Measurements from ENCODE around the gene ALDH6A1. TPM values are rescaled to one million over a fixed set of nuclear protein-coding genes. Genes with fewer than 3 reads are reported as not detected.

Gene ALDH6A1
- total RNA-seq, 1 donor from 2014 or later: 17.1 TPM

DNA sequence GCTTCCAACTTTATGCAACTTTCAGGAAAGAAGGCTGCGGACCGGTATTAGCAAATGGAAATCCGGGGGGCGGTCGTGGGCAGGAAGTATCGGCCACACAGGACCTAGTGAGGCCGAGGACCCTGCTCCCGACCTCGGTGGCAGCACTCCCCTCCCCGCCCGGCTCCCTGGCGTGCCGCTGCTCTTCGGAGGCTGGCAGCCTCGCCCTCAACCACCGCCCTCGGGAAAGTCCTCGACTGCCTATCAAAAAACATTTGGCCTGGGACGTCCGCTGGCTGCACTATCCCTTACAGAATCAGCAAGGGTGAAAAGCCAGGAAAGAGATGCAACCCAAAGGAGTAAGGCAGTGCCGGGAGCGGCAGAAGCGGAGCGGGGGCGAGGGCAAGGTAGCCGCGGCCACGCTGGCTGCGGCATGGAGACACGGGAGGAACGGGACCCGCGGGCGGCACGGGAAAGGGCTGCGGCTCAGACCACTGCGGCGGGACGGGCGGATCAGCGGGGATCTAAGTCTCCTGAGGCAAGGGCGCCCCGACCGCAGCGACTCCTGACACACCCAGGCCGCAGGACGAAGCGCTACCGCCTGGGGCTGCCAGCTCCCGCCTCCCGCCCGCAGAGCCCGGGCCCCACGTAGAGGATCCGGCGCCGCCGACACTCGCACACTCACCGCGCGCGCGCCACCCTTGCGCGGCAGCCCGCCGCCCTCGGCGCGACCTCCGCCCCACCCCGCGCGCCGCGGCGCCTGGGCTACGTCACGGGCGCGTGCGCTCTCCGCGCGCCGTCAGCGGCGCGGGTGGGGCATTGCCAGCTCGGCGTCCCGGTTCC lies 65.5 kb downstream of the ALDH6A1 start, which contains the start of the genes BBOF1 and ENTPD5:
BBOF1 (plus strand) TSS at position 764 of the 822 bp plus-strand sequence. CDS start 130 bp downstream, outside the sequence.
ENTPD5 (minus strand) TSS at position 703 of the 822 bp plus-strand sequence. CDS start 31,186 bp downstream, outside the sequence.
- TF ChIP-seq CTCF (IDR thresholded peaks at IDR 0.05; ENCODE audit: unreplicated experiment): no peak
- DNase-seq (ENCODE audit: low spot score): peak; percentile 81
- Mint-ChIP-seq H3K27me3 (ENCODE audit: unreplicated experiment) (no peaks in the 10 kb centered on the region), H3K9me3 (ENCODE audit: unreplicated experiment) (no peaks in the 10 kb centered on the region), H3K4me1 (ENCODE audit: unreplicated experiment) (peaks cover 12% of the 10 kb centered on the region), H3K36me3 (ENCODE audit: low read depth, unreplicated experiment) (peaks cover 4% of the 10 kb centered on the region), H3K4me3 (ENCODE audit: unreplicated experiment) (peak within 1 kb of the TSS; percentile 96), H3K27ac (ENCODE audit: unreplicated experiment) (peak within 1 kb of the TSS; percentile 90)

- no peaks in the 10 kb centered on the region for H3K9me3 Mint-ChIP-seq (ENCODE audit: unreplicated experiment)
- peak overlapping the region; percentile 90 for H3K27ac Mint-ChIP-seq (ENCODE audit: unreplicated experiment)
- H3K27me3 Mint-ChIP-seq (ENCODE audit: unreplicated experiment): no peaks in the 10 kb centered on the region
- peak overlapping the region; percentile 96 for H3K4me3 Mint-ChIP-seq (ENCODE audit: unreplicated experiment)
- no peak for DNase-seq (ENCODE audit: low spot score)
- peaks cover 12% of the 10 kb centered on the region for H3K4me1 Mint-ChIP-seq (ENCODE audit: unreplicated experiment)
- TF ChIP-seq CTCF (IDR thresholded peaks at IDR 0.05; ENCODE audit: unreplicated experiment): no peak
- peaks cover 4% of the 10 kb centered on the region for H3K36me3 Mint-ChIP-seq (ENCODE audit: low read depth, unreplicated experiment)
Measured at GRCh38 chr14:74018174-74018585, 66.1 kb downstream of the ALDH6A1 start.

DNA sequence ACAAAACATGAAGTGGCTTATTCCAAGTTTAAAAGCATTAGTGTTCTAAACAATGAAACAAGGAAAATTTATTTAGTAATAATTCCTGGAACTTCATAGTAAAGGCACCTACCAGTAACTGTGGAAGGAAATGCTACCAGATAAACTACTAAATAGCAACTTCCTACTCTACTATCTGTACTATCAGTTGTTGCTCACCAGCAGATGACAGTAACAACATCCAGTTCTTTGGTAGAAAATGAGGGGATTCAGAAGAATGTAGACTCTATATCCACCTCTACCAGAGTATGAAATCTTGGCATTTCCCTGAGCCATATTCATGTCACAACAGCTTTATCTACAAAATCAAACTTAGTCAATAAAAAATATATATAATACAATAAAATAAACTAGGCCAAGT lies 68.3 kb downstream of the ALDH6A1 start:
- Mint-ChIP-seq H3K4me3 (ENCODE audit: unreplicated experiment) (no peak overlapping the region), H3K27me3 (ENCODE audit: unreplicated experiment) (no peaks in the 10 kb centered on the region), H3K4me1 (ENCODE audit: unreplicated experiment) (peaks cover 12% of the 10 kb centered on the region), H3K36me3 (ENCODE audit: low read depth, unreplicated experiment) (peaks cover 8% of the 10 kb centered on the region), H3K9me3 (ENCODE audit: unreplicated experiment) (no peaks in the 10 kb centered on the region), H3K27ac (ENCODE audit: unreplicated experiment) (no peak overlapping the region)
- DNase-seq (ENCODE audit: low spot score): no peak
- no peak for TF ChIP-seq CTCF (IDR thresholded peaks at IDR 0.05; ENCODE audit: unreplicated experiment)

DNA sequence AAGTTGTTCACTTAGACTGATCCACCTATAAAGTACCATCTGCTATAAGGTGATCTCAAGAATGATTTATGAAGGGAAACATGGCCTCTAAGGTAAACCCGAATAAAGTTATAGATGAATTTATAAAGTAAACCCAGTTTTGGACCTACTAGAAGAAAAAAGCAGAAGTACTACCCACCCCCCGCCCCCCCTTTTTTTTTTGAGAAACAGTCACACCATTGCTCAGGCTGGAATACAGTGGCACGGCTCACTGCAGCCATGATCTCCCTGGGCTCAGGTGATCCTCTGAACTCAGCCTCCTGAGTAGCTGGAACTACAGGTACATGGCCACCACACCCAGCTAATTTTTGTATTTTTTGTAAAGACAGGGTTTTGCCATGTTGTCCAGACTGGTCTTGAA lies 69.1 kb downstream of the ALDH6A1 start:
- H3K9me3 Mint-ChIP-seq (ENCODE audit: unreplicated experiment): no peaks in the 10 kb centered on the region
- no peak for DNase-seq (ENCODE audit: low spot score)
- no peak for TF ChIP-seq CTCF (IDR thresholded peaks at IDR 0.05; ENCODE audit: unreplicated experiment)
- no peaks in the 10 kb centered on the region for H3K27me3 Mint-ChIP-seq (ENCODE audit: unreplicated experiment)
- H3K36me3 Mint-ChIP-seq (ENCODE audit: low read depth, unreplicated experiment): peaks cover 8% of the 10 kb centered on the region
- H3K4me1 Mint-ChIP-seq (ENCODE audit: unreplicated experiment): peaks cover 12% of the 10 kb centered on the region
- no peak overlapping the region for H3K27ac Mint-ChIP-seq (ENCODE audit: unreplicated experiment)
- H3K4me3 Mint-ChIP-seq (ENCODE audit: unreplicated experiment): no peak overlapping the region

GRCh38 chr14:74014299-74014698 lies 70.0 kb downstream of the ALDH6A1 start:
- H3K36me3 Mint-ChIP-seq (ENCODE audit: low read depth, unreplicated experiment): peaks cover 11% of the 10 kb centered on the region
- H3K27me3 Mint-ChIP-seq (ENCODE audit: unreplicated experiment): no peaks in the 10 kb centered on the region
- no peak overlapping the region for H3K27ac Mint-ChIP-seq (ENCODE audit: unreplicated experiment)

More at GRCh38 chr14:74014299-74014698, 70.0 kb downstream of the ALDH6A1 start:
- peaks cover 9% of the 10 kb centered on the region for H3K4me1 Mint-ChIP-seq (ENCODE audit: unreplicated experiment)
- no peak overlapping the region for H3K4me3 Mint-ChIP-seq (ENCODE audit: unreplicated experiment)
- H3K9me3 Mint-ChIP-seq (ENCODE audit: unreplicated experiment): no peaks in the 10 kb centered on the region
- DNase-seq (ENCODE audit: low spot score): no peak
- TF ChIP-seq CTCF (IDR thresholded peaks at IDR 0.05; ENCODE audit: unreplicated experiment): no peak
